IMR-90 (cell line): Measurements from ENCODE around the gene NTN4. TPM values are rescaled to one million over a fixed set of nuclear protein-coding genes. Genes with fewer than 3 reads are reported as not detected.

Source experiments
- ATAC-seq: fragments of 200-7000 bp; cut with Tn5 transposase; 2 replicates; pipeline ENCODE4 v1.9.1; 2020; ENCODE audit warnings: low read depth, mild to moderate bottlenecking, moderate library complexity
- BruUV-seq: library from RNA; stranded (reverse); fragments of 400-500 nt; replicated peaks from 2 replicates; lab custom pipeline; 2021; lab: Mats Ljungman, UMichigan
- CTCF ChIA-PET: fragments of 300-600 bp; formaldehyde crosslinking; extraction: SDS; loops from one replicate; lab custom pipeline; 2021; ENCODE audit warnings: antibody characterized with exemption; lab: Yijun Ruan, JAX
- POLR2A ChIA-PET: fragments of 300-600 bp; sonication (Branson Sonifier 250); formaldehyde crosslinking; loops from one replicate; lab custom pipeline; 2022; ENCODE audit warnings: antibody characterized with exemption; ENCODE audit not compliant: unreplicated experiment; lab: Charles Lee
- DNase-seq: peaks from one replicate; pipeline ENCODE4 v3.0.0; 2013
- H2AFZ ChIP-seq: replicated peaks from 2 replicates; pipeline ENCODE3; 2013; ENCODE audit warnings: low read length, mild to moderate bottlenecking; ENCODE audit not compliant: poor library complexity
- H2AK5ac ChIP-seq: 2 replicates; pipeline ENCODE4 v1.6.1; 2013; ENCODE audit warnings: low read depth, low read length, inconsistent platforms
- H2AK9ac ChIP-seq: replicated peaks from 2 replicates; pipeline ENCODE3; 2013; ENCODE audit warnings: mild to moderate bottlenecking, low read depth, low read length, moderate library complexity; ENCODE audit not compliant: poor library complexity
- H2BK120ac ChIP-seq: 2 replicates; pipeline ENCODE4 v1.6.1; 2013; ENCODE audit warnings: low read depth, low read length, inconsistent platforms
- H2BK15ac ChIP-seq: 3 replicates; pipeline ENCODE4 v1.6.1; 2013; ENCODE audit warnings: low read depth, low read length, inconsistent platforms
- H2BK20ac ChIP-seq: 2 replicates; pipeline ENCODE4 v1.6.1; 2013; ENCODE audit warnings: low read depth, mild to moderate bottlenecking, inconsistent platforms, low read length, moderate library complexity
- H2BK5ac ChIP-seq: 2 replicates; pipeline ENCODE4 v1.6.1; 2013; ENCODE audit warnings: mild to moderate bottlenecking, low read depth, low read length, inconsistent platforms; ENCODE audit not compliant: poor library complexity, severe bottlenecking
- H3K14ac ChIP-seq: replicated peaks from 2 replicates; pipeline ENCODE4 v1.6.1; 2013; ENCODE audit warnings: low read depth, low read length, inconsistent platforms
- H3K18ac ChIP-seq: 2 replicates; pipeline ENCODE4 v1.6.1; 2013; ENCODE audit warnings: low read depth, low read length, control low read depth
- H3K23ac ChIP-seq: 2 replicates; pipeline ENCODE4 v1.6.1; 2013; ENCODE audit warnings: low read depth, low read length, inconsistent platforms
- H3K27ac ChIP-seq: 2 replicates; pipeline ENCODE4 v1.5.1; 2013; ENCODE audit warnings: mild to moderate bottlenecking, control low read depth, low read length; ENCODE audit not compliant: insufficient read depth
- H3K27me3 ChIP-seq: 2 replicates; pipeline ENCODE4 v1.6.1; 2013; ENCODE audit warnings: low read length; ENCODE audit not compliant: control insufficient read depth, insufficient read depth
- H3K36me3 ChIP-seq: 2 replicates; pipeline ENCODE4 v1.6.1; 2013; ENCODE audit warnings: low read length, mixed read lengths; ENCODE audit not compliant: control insufficient read depth, insufficient read depth
- H3K4ac ChIP-seq: 2 replicates; pipeline ENCODE4 v1.6.1; 2013; ENCODE audit warnings: low read depth, low read length, inconsistent platforms
- H3K4me1 ChIP-seq: 2 replicates; pipeline ENCODE4 v1.6.1; 2013; ENCODE audit warnings: low read length, mixed read lengths; ENCODE audit not compliant: control insufficient read depth, insufficient read depth
- H3K4me2 ChIP-seq: 2 replicates; pipeline ENCODE4 v1.6.1; 2013; ENCODE audit warnings: low read depth, mild to moderate bottlenecking, control low read depth, low read length, moderate library complexity
- H3K4me3 ChIP-seq: 2 replicates; pipeline ENCODE4 v1.5.1; 2013; ENCODE audit warnings: low read depth, mild to moderate bottlenecking, control low read depth, low read length, moderate library complexity; ENCODE audit not compliant: insufficient read depth
- H3K56ac ChIP-seq: 2 replicates; pipeline ENCODE4 v1.6.1; 2013; ENCODE audit warnings: low read length, inconsistent platforms; ENCODE audit not compliant: insufficient read depth; ENCODE audit errors: extremely low read depth
- H3K79me1 ChIP-seq, 2 experiments: 2 replicates each; pipeline ENCODE4 v1.6.1; 2013; ENCODE audit warnings: low read length in 2 of 2, inconsistent platforms in 1 of 2, low read depth in 1 of 2
- H3K9ac ChIP-seq: 2 replicates; pipeline ENCODE4 v1.6.1; 2013; ENCODE audit warnings: low read depth, low read length, control low read depth
- H3K9me1 ChIP-seq: 2 replicates; pipeline ENCODE4 v1.6.1; 2013; ENCODE audit warnings: low read length, inconsistent platforms; ENCODE audit not compliant: insufficient read depth
- H3K9me3 ChIP-seq: 2 replicates; pipeline ENCODE4 v1.6.1; 2013; ENCODE audit warnings: low read length; ENCODE audit not compliant: control insufficient read depth, insufficient read depth
- H4K20me1 ChIP-seq: 2 replicates; pipeline ENCODE4 v1.6.1; 2013; ENCODE audit warnings: low read length, inconsistent platforms; ENCODE audit not compliant: insufficient read depth
- H4K5ac ChIP-seq: 2 replicates; pipeline ENCODE4 v1.6.1; 2013; ENCODE audit warnings: mild to moderate bottlenecking, low read depth, low read length, control low read depth
- H4K8ac ChIP-seq, 2 experiments: 2 replicates each; pipeline ENCODE4 v1.6.1; 2013; ENCODE audit warnings: low read depth in 2 of 2, low read length in 2 of 2, control low read depth in 1 of 2, inconsistent platforms in 1 of 2
- H4K91ac ChIP-seq: 2 replicates; pipeline ENCODE4 v1.6.1; 2013; ENCODE audit warnings: low read depth, low read length, inconsistent platforms; ENCODE audit not compliant: insufficient read depth
- BHLHE40 ChIP-seq: fragments of 150-350 bp; IDR thresholded peaks from 2 replicates; pipeline ENCODE4 v1.6.1; 2016; ENCODE audit warnings: mild to moderate bottlenecking, low read depth, low read length
- CEBPB ChIP-seq: IDR thresholded peaks from 2 replicates; pipeline ENCODE4 v1.6.1; 2012; ENCODE audit warnings: low read depth, low read length, improper control_type of control experiment
- CTCF ChIP-seq: conservative IDR thresholded peaks from 2 replicates; pipeline ENCODE4 v1.5.1; 2012; ENCODE audit warnings: mild to moderate bottlenecking, low read depth, low read length, improper control_type of control experiment
- ELK1 ChIP-seq: fragments of 150-350 bp; IDR thresholded peaks from 2 replicates; pipeline ENCODE4 v1.6.1; 2016; ENCODE audit warnings: low read depth, mild to moderate bottlenecking, low read length, moderate library complexity, borderline replicate concordance
- RAD21 ChIP-seq: IDR thresholded peaks from 2 replicates; pipeline ENCODE4 v1.6.1; 2012; ENCODE audit warnings: low read length, improper control_type of control experiment
- USF2 ChIP-seq: fragments of 150-350 bp; IDR thresholded peaks from 2 replicates; pipeline ENCODE4 v1.6.1; 2017; ENCODE audit warnings: mild to moderate bottlenecking, antibody characterized with exemption, low read length, low read depth
- WGBS, 2 experiments: methylation state at CpG; one replicate each; pipeline versions ENCODE4 v1.1.5 to v1.1.7; 2013; ENCODE audit warnings: missing lambda C conversion rate in 2 of 2; ENCODE audit not compliant: insufficient read length in 1 of 2; ENCODE audit errors: extremely low coverage in 2 of 2; 5-methylcytosine and 5-hydroxymethylcytosine counted together
- dilution Hi-C: fragments of 300-500 bp; cut with HindIII; formaldehyde crosslinking; loops from one replicate; pipeline ENCODE4 v1.14.3; 2018; ENCODE audit warnings: low sequenced_read_pairs; ENCODE audit not compliant: unreplicated experiment
- in situ Hi-C: fragments of 300-500 bp; cut with MboI; formaldehyde crosslinking; loops from 3 replicates; pipeline ENCODE4 v1.14.3; 2019; ENCODE audit warnings: low sequenced_read_pairs, inconsistent platforms, mixed read lengths
- intact Hi-C: fragments of 100-400 bp; cut with micrococcal nuclease; formaldehyde crosslinking; loops from 2 replicates; pipeline ENCODE4 v1.10.0; 2022
- polyA plus RNA-seq, 3 experiments: library from polyadenylated mRNA; depleted of rRNA; stranded (reverse); fragments of >200 nt; gene quantifications; 2 replicates each; pipeline ENCODE4 v1.2.3, GENCODE V29; 2012; ENCODE audit warnings: low replicate concordance in 1 of 3
- total RNA-seq: library from RNA; depleted of rRNA; stranded (reverse); fragments of >200 nt; gene quantifications from 2 replicates; pipeline ENCODE4 v1.2.3, GENCODE V29; 2012

NTN4 gene
- total and polyA plus RNA-seq, 2 of the 4 experiments (the other 2 are of a cell fraction): 54.6 to 56.6 TPM

GRCh38 chr12:95726903-95727302 lies 63.7 kb downstream of the NTN4 start:
- H4K8ac ChIP-seq: no peak overlapping the region
- H3K36me3 ChIP-seq: peaks cover 10% of the 10 kb centered on the region; the same call in 1 of the 2 replicates
- no peak overlapping the region for H3K14ac ChIP-seq
- H3K27me3 ChIP-seq: no peaks in the 10 kb centered on the region
- no peaks in the 10 kb centered on the region for H3K4me1 ChIP-seq
- no peaks in the 10 kb centered on the region for H3K9me3 ChIP-seq
- H4K20me1 ChIP-seq: no peaks in the 10 kb centered on the region
- dilution Hi-C loops (no loop called here), in situ Hi-C loops (no loop called here), intact Hi-C loops (no loop called here)
- no peak overlapping the region for H2AFZ ChIP-seq
- no CpG with 5 or more reads among the region's 2 CpGs for WGBS, 2 experiments
- no peak overlapping the region for H2BK5ac ChIP-seq
- H3K18ac ChIP-seq: no peak overlapping the region
- no peak overlapping the region for H4K91ac ChIP-seq
- H3K4me3 ChIP-seq: no peak overlapping the region
- H3K9ac ChIP-seq: no peak overlapping the region
- no peak overlapping the region for H4K5ac ChIP-seq
- no peak overlapping the region for H3K27ac ChIP-seq
- ATAC-seq (no peak), DNase-seq (no peak)
- no peak overlapping the region for H2AK5ac ChIP-seq
- H3K9me1 ChIP-seq: no peaks in the 10 kb centered on the region
- TF ChIP-seq BHLHE40: no peak
- no peak for TF ChIP-seq ELK1
- TF ChIP-seq CTCF: no peak
- TF ChIP-seq RAD21: no peak
- no peak for TF ChIP-seq USF2
- no peak for TF ChIP-seq CEBPB
- H3K79me1 ChIP-seq: peaks cover 0 to 10% of the 10 kb centered on the region in 2 experiments; a peak in 3 of 4 replicates
- no peak overlapping the region for H2BK20ac ChIP-seq
- POLR2A ChIA-PET: no interaction called here
- no peak overlapping the region for H2BK120ac ChIP-seq
- no peak overlapping the region for H3K56ac ChIP-seq
- no peak overlapping the region for H3K4ac ChIP-seq
- no peak overlapping the region for H3K4me2 ChIP-seq
- H3K23ac ChIP-seq: no peak overlapping the region
- CTCF ChIA-PET: no interaction called here
- no TSS peak for BruUV-seq
- no peak overlapping the region for H2AK9ac ChIP-seq
- H2BK15ac ChIP-seq: no peak overlapping the region
